Central memory CD4-positive, alpha-beta T cell (primary cell): ENCODE measurements around the gene KLK10.
"Not testable (repeated sequence)": the region's sequence is repeated elsewhere in the genome, so short reads cannot be mapped to it uniquely, and the experiment has no call there.

Experiments used
- DNase-seq: peaks from one replicate; pipeline ENCODE4 v3.0.0; 2022

KLK10 gene

GRCh38 chr19:51001515-51001914 is 18.0 kb downstream of the KLK10 start, which contains the start of gene KLK8:
Gene KLK8 (minus strand): TSS chr19:51001604. CDS start chr19:51001167, 437 bp downstream.
- DNase-seq: no peak

- no peak for DNase-seq
Measured at GRCh38 chr19:51000981-51001380, 18.5 kb downstream of the KLK10 start.

- DNase-seq: no peak
Measured at GRCh38 chr19:51000426-51000825, 19.1 kb downstream of the KLK10 start.

- DNase-seq: no peak
Measured at GRCh38 chr19:50998686-50999085, 20.8 kb downstream of the KLK10 start.

- DNase-seq: no peak
Measured at GRCh38 chr19:50998061-50998460, 21.4 kb downstream of the KLK10 start.

- DNase-seq: no peak
Measured at GRCh38 chr19:50994129-50994528, 25.4 kb downstream of the KLK10 start.

- no peak for DNase-seq
Measured at GRCh38 chr19:50992666-50993035, 26.9 kb downstream of the KLK10 start.

- not testable (repeated sequence) for DNase-seq
Measured at GRCh38 chr19:50984416-50984815, 35.1 kb downstream of the KLK10 start.

GRCh38 chr19:50983625-50984292 is 35.8 kb downstream of the KLK10 start, which contains the start of gene KLK7:
Gene KLK7 (minus strand): TSS chr19:50983917. CDS start chr19:50982399, 1,518 bp downstream.
- no peak for DNase-seq

- no peak for DNase-seq
Measured at GRCh38 chr19:50982186-50982585, 37.3 kb downstream of the KLK10 start.

- DNase-seq: no peak
Measured at GRCh38 chr19:50981587-50982146, 37.8 kb downstream of the KLK10 start.

- DNase-seq: no peak
Measured at GRCh38 chr19:50980208-50980607, 39.3 kb downstream of the KLK10 start.

- DNase-seq: no peak
Measured at GRCh38 chr19:50979758-50980157, 39.8 kb downstream of the KLK10 start.

GRCh38 chr19:50978772-50979390 is 40.6 kb downstream of the KLK10 start:
- DNase-seq: no peak

- no peak for DNase-seq
Measured at GRCh38 chr19:50977626-50978025, 41.9 kb downstream of the KLK10 start.

- no peak for DNase-seq
Measured at GRCh38 chr19:50975766-50976165, 43.7 kb downstream of the KLK10 start.

GRCh38 chr19:50974702-50975556 is 44.6 kb downstream of the KLK10 start:
- DNase-seq: no peak

- DNase-seq: no peak
Measured at GRCh38 chr19:50972795-50973376, 46.6 kb downstream of the KLK10 start.

- DNase-seq: not testable (repeated sequence)
Measured at GRCh38 chr19:50969810-50970209, 49.7 kb downstream of the KLK10 start.

GRCh38 chr19:50969413-50969760 is 50.1 kb downstream of the KLK10 start, which contains the start of gene KLK6:
Gene KLK6 (minus strand): TSS chr19:50969591. CDS start chr19:50968104, 1,487 bp downstream.
- DNase-seq: no peak

GRCh38 chr19:50968716-50969412 is 50.6 kb downstream of the KLK10 start:
- no peak for DNase-seq
